HFF-Myc (cell line): ENCODE measurements around the gene MLXIPL.
"Not testable (repeated sequence)": the region's sequence is repeated elsewhere in the genome, so short reads cannot be mapped to it uniquely, and the experiment has no call there.

ENCODE experiments used
- DNase-seq: peaks from one replicate; pipeline ENCODE4 v3.0.0-alpha.2; 2011; ENCODE audit warnings: low read depth; ENCODE audit errors: extremely low read depth
- H3K4me3 ChIP-seq: replicated peaks from 2 replicates; pipeline ENCODE4 v1.5.1; 2011; ENCODE audit warnings: low read depth, mild to moderate bottlenecking, control low read depth, low read length
- TF ChIP-seq, protein P1 (sequence below): IDR thresholded peaks from 2 replicates; pipeline ENCODE4 v1.5.1; 2012; ENCODE audit warnings: mild to moderate bottlenecking, low read depth, low read length, control low read depth; ENCODE audit errors: missing control alignments

The MLXIPL gene

DNA sequence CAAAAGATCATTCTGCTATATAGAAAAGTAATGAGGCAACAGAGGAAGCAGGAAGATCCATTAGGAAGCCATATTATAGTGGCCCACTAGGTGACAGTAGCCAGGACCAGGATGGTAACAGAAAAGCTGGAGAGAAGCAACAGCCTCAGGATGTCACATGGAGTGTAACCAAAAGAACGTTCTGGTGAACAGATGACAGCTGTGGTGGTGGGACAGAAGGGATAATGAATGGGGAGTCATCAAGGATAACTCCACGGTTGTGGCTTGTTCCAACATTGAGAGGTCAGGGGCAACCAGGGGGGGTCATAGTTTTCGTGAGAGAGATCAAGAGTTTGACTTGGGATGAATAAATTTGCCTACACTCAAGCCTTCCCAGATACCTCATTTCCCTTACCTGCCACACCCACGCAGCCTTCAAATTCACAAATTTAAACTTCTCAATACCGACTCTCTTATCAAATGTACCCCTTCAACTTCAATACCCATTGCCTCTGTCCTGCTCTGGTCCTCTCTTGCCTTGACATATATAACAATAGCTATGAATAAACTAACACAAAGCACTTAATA is 55.2 kb downstream of the MLXIPL start:
- no peak overlapping the region for H3K4me3 ChIP-seq
- TF ChIP-seq, protein P1, sequence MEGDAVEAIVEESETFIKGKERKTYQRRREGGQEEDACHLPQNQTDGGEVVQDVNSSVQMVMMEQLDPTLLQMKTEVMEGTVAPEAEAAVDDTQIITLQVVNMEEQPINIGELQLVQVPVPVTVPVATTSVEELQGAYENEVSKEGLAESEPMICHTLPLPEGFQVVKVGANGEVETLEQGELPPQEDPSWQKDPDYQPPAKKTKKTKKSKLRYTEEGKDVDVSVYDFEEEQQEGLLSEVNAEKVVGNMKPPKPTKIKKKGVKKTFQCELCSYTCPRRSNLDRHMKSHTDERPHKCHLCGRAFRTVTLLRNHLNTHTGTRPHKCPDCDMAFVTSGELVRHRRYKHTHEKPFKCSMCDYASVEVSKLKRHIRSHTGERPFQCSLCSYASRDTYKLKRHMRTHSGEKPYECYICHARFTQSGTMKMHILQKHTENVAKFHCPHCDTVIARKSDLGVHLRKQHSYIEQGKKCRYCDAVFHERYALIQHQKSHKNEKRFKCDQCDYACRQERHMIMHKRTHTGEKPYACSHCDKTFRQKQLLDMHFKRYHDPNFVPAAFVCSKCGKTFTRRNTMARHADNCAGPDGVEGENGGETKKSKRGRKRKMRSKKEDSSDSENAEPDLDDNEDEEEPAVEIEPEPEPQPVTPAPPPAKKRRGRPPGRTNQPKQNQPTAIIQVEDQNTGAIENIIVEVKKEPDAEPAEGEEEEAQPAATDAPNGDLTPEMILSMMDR: no peak
- DNase-seq: no peak

DNA sequence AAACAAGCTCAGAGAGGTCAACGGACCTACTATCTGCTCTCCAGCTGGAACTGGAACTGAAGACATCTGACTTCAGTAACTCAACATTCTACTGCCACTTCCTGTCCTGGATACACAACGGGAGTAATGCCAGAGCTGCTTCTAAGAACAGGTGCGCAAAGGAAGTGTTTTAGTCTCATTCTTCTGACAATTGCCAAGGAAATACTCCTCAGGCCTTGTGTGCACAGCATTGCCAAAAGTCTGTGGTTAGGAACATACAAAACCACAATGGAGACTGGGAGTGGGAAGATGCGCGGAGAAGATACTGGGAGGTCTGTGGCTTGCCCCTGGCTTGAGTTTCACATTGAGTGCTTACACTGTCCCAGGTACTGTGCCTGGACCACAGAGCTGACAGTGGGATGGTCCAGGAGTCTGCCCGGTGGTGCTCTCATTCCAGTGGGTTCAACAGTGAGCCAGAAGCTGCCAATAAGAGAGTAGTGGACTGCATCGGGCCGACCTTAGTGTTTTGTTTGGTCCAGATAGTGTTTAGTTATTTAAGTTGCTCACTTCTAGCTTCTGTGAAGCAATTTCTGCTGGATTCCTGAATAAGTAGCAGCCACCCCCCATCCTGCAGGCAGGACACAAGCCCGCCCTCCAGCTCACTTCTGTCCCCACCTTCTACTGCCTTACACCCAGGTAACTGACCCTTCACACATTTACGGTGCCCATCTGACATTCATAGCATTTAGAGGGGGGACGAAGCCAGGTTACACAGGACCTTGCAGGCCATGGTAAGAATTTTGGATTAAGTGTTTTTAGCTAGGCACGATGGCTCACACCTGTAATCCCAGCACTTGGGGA is 56.3 kb downstream of the MLXIPL start:
- DNase-seq: no peak
- TF ChIP-seq, protein P1: no peak
- no peak overlapping the region for H3K4me3 ChIP-seq

DNA sequence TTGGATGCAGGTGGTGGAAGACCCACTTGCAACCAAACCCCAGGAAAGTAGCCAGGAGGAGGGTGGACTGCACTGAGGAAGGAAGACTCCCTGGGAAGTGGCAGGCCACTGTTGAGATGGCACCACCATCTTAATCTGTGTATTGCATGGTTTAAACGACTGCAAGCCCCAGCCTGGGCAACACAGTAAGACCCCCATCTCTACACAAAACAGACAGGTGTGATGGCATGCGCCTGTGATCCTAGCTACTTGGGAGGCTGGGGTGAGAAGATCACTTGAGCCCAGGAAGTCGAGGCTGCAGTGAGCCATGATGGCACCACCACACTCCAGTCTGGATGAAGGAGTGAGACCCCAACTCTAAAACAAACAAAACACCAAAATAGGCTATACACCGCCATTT is 57.2 kb downstream of the MLXIPL start:
- no peak overlapping the region for H3K4me3 ChIP-seq
- DNase-seq: no peak
- TF ChIP-seq, protein P1: no peak

DNA sequence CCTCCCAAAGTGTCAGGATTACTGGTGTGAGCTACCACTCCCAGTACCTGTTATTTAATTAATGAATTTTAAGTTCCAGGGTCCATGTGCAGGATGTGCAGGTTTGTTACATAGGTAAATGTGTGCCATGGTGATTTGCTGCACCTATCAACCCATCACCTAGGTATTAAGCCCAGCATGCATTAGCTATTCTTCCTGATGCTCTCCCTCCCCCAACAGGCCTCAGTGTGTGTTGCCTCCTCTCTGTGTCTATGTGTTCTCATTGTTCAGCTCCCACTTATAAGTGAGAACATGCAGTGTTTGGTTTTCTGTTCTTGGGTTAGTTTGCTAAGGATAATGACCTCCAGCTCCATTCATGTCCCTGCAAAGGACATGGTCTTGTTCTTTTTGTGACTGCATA is 57.9 kb downstream of the MLXIPL start:
- not testable (repeated sequence) for DNase-seq, H3K4me3 ChIP-seq

DNA sequence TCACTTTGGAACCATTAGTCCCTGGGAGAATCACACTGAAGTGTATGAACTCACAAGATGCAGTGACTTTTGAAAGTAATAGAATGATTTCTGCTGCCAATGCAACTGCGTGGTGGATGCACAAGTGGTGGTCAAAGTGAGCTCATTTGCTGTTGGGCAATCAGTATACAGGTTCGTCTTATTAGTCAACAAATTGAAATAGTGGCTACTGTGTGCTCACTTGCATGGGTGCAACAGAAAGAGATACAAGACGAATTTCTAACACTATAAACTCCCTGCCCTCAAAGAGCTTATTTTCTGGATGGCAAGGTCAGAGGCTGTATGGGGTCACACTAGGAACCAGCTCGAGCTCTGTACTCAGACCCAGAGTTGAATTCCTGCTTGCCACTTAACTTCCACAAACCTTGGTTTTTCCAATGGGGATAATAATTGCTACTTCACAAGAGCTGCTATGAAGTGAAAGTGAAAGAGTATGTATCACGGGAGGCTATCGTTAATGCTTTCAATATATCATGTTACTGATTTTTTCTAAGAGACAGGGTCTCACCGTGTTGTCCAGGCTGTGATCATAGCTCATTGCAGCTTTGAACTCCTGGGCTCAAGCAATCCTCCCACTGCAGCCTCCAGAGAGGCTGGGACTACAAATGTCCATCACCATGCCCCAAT is 58.5 kb downstream of the MLXIPL start:
- TF ChIP-seq, protein P1: no peak
- no peak for DNase-seq
- no peak overlapping the region for H3K4me3 ChIP-seq

DNA sequence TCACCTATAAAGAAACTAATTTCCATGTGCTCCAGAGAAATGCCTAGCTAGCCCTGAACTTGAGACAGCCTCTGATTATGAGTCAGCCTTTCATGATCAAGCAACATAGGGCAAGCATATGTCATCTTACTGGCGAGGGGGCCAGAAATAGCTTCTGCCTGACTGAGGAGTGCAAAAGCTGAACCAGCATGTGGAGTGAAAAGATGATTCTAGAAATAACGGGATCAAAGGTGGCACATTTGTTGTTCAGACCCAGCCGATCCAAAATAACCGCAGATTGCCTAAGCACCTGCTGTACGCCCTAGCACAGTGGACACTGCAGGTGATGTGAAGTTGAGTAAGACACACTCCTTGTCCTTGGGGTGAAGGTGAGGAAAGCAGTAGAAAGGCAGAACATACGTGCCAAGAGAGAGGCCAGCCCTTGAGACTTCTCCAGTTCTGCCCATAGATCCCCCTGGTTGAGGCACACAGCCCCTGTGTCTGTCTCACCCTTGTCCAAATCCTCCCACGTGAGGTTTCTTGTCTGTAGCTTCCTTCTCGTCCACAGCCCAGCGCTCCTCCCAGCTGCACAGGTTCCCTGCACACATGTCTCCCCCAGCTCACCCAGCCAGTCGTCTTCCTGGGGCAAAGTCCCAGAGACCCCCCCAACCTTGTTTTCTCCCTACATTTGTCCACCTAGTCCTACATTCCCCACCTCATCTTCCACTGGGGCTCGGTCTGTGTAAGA is 64.0 kb downstream of the MLXIPL start:
- TF ChIP-seq, protein P1: no peak
- DNase-seq: peak; percentile 83

More for the DNA sequence above, 64.0 kb downstream of the MLXIPL start:
- no peak overlapping the region for H3K4me3 ChIP-seq
